DMS53 treated with DMSO at 0.1 percent for 48 hours (cell line): Measurements from ENCODE around the gene NEURL1.

Experiments used
- DNase-seq: peaks from one replicate; lab custom pipeline; 2025; ENCODE audit not compliant: unreplicated experiment; lab: John Stamatoyannopoulos, UW

NEURL1 gene

GRCh38 chr10:103580430-103580829 is 86.9 kb downstream of the NEURL1 start:
- DNase-seq: no peak

GRCh38 chr10:103581499-103581898 is 88.0 kb downstream of the NEURL1 start:
- DNase-seq: no peak

DNA sequence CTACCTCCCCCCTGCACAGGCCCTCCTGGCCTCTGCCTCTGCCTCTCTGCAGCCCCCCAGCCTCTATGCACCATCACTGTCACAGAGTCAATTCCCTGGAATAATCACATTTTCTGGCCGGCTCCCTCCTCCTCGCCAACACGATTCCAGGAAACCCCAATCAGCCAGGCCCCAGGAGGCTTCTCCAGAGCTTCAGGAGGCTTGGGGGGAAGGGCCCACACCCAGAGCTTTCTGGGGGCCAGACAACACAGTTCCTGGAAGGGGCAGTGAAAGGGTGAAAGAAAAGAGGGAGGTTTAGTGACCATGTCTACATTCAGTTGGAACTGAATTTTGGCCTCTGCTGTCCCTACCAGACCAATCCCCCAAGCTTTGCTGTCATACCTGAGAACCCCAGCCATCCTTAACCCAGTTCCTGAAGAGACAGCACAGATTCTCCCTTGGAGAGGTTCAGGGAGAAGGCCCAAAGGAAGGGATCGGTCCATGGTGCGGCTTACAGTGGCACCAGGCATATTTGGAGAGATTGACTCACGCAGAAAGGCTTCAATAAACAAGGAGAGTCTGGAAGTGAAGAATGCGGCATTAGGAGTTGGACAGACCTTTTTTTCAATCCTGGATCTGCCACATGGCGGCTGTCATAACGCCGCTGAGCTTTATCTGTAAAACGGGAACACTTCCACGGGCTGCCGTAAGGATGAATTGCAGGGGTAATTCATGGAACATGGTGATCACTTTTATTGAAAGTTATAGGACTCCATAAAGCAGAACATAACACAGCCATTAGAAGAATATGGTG is 89.0 kb downstream of the NEURL1 start:
- DNase-seq: no peak

- DNase-seq: no peak
Measured at GRCh38 chr10:103583871-103584215, 90.3 kb downstream of the NEURL1 start.

DNA sequence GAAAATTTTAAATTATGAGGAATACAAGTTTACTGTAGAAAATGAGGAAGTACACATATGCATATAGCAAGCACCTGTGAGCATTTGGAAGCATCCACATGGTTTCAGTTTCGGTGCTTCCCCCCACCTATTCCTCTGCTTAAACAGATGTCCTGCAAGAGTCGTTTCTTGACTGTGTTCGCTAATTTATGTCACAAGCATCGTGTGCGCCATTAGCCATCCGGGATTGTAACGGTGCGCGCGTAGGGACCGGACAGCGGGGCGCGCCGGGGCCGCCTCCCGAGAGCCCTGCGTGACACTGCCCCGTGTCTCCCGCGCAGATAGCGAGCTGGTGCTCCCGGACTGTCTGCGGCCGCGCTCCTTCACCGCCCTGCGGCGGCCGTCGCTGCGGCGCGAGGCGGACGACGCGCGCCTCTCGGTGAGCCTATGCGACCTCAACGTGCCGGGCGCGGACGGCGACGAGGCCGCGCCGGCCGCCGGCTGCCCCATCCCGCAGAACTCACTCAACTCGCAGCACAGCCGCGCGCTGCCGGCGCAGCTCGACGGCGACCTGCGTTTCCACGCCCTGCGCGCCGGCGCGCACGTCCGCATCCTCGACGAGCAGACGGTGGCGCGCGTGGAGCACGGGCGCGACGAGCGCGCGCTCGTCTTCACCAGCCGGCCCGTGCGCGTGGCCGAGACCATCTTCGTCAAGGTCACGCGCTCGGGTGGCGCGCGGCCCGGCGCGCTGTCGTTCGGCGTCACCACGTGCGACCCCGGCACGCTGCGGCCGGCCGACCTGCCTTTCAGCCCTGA is 90.9 kb downstream of the NEURL1 start:
- DNase-seq: no peak

DNA sequence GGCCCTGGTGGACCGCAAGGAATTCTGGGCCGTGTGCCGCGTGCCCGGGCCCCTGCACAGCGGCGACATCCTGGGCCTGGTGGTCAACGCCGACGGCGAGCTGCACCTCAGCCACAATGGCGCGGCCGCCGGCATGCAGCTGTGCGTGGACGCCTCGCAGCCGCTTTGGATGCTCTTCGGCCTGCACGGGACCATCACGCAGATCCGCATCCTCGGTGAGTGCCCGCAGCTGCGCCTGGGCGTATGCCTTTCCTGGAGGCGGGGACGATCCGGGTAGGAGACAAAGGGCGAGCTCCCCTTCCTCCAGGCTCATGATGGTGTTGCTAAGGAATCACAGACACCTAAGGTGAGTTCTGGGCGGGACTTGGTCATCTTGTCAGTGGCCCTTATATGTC is 91.5 kb downstream of the NEURL1 start:
- DNase-seq: no peak

DNA sequence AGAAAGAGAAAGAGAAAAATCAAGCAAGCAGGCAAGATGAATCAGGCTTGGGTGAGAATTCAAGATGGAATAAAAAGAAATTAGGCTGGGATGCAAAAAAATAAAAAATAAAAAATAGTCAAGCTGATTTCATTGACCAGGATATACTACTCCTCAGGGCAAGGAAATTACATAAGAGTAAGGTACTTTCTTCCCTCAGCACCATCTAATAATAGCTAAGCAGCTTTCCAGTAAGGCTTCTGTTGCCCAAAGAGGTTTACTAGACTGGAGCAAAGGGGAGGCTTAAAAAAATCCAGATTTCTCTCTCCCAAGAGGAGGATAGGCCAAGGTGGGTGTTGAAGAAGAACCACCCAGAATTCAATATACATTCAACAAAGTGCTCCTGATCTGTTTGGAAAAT is 93.6 kb downstream of the NEURL1 start:
- no peak for DNase-seq

GRCh38 chr10:103589074-103589630 is 95.6 kb downstream of the NEURL1 start:
- DNase-seq: no peak

- no peak for DNase-seq
Measured at GRCh38 chr10:103590060-103590459, 96.6 kb downstream of the NEURL1 start.

DNA sequence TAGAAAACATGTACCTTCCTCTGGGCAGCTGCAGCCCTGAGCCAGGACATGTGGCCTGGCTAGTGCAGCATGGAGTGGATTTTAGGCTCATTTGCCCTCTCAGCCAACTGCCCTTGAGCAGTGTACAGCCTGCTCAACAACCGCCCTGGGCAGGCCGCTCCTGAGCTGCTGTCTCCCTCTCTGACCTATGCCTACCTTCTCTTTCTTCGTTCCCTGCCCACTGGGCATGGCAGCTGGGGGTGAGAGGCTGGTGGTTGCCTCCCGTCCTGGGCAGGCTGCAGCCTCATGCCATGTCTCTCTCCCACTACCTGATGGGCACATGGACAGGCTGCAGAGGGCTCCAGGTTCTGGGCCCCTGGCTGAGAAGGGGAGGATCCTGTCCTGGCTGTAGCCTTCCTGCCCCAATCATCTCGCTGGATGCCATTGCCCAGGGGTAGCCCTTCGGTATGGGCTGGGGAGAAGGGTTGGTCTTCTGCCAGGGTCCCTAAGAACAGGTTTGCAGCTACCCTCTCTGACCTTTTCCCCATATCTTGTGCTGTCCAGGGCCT is 97.3 kb downstream of the NEURL1 start:
- no peak for DNase-seq

GRCh38 chr10:103592186-103593021 is 98.9 kb downstream of the NEURL1 start:
- no peak for DNase-seq

DNA sequence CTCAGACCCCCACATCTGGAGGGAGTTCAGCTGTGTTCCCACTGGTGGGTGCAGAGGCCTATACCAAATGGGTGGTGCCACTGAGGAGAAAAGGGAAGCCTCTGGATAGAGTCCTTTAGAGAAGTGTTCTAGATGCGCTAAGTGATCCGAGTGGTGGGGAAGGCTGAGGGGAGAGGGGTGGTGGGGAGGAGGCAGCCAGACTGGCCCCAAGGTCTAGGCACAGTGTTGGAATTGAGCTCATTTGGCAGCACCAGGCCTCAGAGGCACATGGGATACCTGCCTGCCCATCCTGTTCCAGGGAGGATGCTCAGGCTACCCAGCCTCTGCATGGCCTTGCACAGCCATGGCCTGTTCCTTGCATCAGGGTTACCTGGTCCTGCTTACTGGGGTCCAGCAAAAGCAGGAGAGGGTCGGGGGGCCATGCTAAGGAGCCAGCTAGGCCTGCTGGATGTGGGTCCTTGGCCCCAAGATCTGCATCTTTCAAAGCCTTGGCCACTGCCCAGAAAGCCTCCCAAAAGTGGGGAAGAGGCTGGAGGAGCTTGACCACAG is 99.6 kb downstream of the NEURL1 start:
- no peak for DNase-seq

DNA sequence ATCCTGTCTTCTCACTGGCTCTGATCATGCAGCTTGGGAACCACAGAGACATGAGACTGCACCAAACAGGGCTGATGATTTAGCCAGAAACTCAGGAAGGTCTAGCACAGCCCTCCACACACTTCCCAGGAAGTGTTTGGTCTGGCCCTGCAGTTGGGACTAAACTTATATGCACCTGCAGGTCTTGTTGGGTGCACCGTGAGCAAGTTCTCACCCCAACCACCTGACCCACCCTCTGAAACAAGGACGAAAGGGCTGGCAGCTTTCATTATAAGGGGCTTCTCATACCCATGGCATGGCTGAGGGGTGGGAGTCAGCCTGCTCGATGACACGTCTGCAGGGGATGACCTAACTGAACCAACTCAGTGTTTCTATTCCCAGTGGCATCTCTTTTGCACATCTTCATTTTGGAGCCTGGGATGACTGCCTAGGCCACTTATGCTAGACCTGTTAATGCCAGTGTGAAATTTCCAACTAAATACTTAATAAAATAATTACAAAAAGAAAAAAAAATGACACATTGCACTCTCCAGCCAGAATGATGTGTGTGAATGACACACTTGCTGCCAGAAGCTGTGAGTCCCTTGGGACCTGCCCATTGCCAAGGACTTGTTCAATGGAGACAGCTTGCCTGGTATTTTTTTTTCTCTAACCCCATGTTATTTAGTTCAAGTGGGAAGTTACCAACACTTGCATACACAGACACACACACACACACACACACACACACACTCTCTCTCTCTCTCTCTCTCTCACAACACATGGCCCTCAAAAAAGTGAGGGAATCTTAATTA is 102.6 kb downstream of the NEURL1 start:
- no peak for DNase-seq

DNA sequence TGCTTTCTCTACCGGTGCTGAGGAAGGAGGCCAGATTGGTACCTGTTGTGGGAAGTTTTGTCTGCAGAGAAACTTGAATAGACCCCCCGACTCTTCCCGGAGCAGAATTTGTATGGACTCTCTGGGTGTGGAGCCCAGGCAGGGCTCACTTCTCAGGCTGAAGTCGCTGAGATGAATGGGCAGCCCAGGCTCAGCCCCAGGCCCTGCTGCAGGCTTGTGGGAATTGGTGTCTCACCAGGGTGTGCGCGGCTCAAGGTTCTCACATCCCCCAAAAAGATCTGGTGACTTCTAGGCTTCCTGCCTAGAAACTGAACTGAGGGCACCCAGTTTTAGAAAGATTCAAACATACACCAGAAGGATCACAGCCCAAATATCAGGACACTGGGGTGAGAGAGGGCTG is 103.5 kb downstream of the NEURL1 start:
- DNase-seq: no peak

- DNase-seq: peak; percentile 48
Measured at GRCh38 chr10:103598654-103599115, 105.2 kb downstream of the NEURL1 start.

- no peak for DNase-seq
Measured at GRCh38 chr10:103599211-103599610, 105.7 kb downstream of the NEURL1 start.

- no peak for DNase-seq
Measured at GRCh38 chr10:103599907-103600306, 106.4 kb downstream of the NEURL1 start.

DNA sequence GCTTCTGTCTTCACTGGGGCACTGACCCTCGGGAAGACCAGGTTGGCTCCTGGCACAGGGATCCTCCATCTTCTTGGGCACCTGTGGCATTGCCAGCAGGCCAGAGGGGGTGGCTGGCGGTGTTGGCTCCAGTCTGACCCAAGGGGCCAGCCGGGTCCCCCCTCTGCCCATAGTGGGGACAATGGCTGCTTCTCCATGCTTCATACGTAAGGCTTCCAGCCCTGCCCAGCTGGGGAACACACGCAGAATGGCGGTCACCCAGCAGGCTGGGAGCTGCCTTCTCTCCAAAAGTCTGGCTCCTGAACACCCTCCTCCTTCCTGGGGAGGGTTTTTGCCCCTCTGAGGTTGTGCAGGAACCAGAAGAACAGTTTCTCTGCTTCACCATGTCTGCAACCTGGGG is 106.8 kb downstream of the NEURL1 start:
- DNase-seq: no peak

GRCh38 chr10:103600956-103601569 is 107.6 kb downstream of the NEURL1 start:
- no peak for DNase-seq
